ENCODE results near the gene LMX1A.

The LMX1A gene

GRCh38 chr1:165207853-165208515 lies 148.5 kb downstream of the LMX1A start:
- TF ChIP-seq GLIS3 (CRISPR knock-in tag; IDR thresholded peaks at IDR 0.05) (no peak), SNAI2 (CRISPR knock-in tag; IDR thresholded peaks at IDR 0.05) (no peak), ZNF8 (CRISPR knock-in tag; IDR thresholded peaks at IDR 0.05) (no peak), ZFP3 (CRISPR knock-in tag; IDR thresholded peaks at IDR 0.05) (no peak), TSHZ2 (CRISPR knock-in tag; IDR thresholded peaks at IDR 0.05) (no peak), RARB (CRISPR knock-in tag; IDR thresholded peaks at IDR 0.05) (no peak), TOX (CRISPR knock-in tag; IDR thresholded peaks at IDR 0.05; ENCODE audit: borderline replicate concordance) (no peak), CSDC2 (CRISPR knock-in tag; IDR thresholded peaks at IDR 0.05) (no peak), TCF4 (CRISPR knock-in tag; IDR thresholded peaks at IDR 0.05; ENCODE audit: borderline replicate concordance) (no peak)
- TF ChIP-seq, protein P1, sequence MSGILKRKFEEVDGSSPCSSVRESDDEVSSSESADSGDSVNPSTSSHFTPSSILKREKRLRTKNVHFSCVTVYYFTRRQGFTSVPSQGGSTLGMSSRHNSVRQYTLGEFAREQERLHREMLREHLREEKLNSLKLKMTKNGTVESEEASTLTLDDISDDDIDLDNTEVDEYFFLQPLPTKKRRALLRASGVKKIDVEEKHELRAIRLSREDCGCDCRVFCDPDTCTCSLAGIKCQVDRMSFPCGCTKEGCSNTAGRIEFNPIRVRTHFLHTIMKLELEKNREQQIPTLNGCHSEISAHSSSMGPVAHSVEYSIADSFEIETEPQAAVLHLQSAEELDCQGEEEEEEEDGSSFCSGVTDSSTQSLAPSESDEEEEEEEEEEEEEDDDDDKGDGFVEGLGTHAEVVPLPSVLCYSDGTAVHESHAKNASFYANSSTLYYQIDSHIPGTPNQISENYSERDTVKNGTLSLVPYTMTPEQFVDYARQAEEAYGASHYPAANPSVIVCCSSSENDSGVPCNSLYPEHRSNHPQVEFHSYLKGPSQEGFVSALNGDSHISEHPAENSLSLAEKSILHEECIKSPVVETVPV (CRISPR knock-in tag; IDR thresholded peaks at IDR 0.05) = no peak

GRCh38 chr1:165205145-165205544 lies 151.4 kb downstream of the LMX1A start:
- ATAC-seq = no peak
- TF ChIP-seq, protein P2, sequence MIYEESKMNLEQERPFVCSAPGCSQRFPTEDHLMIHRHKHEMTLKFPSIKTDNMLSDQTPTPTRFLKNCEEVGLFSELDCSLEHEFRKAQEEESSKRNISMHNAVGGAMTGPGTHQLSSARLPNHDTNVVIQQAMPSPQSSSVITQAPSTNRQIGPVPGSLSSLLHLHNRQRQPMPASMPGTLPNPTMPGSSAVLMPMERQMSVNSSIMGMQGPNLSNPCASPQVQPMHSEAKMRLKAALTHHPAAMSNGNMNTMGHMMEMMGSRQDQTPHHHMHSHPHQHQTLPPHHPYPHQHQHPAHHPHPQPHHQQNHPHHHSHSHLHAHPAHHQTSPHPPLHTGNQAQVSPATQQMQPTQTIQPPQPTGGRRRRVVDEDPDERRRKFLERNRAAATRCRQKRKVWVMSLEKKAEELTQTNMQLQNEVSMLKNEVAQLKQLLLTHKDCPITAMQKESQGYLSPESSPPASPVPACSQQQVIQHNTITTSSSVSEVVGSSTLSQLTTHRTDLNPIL (CRISPR knock-in tag; IDR thresholded peaks at IDR 0.05; ENCODE audit: low read depth) = no peak
- no peak for TF ChIP-seq GLIS3 (CRISPR knock-in tag; IDR thresholded peaks at IDR 0.05)
- no peak for TF ChIP-seq ZC3H10 (CRISPR knock-in tag; IDR thresholded peaks at IDR 0.05)
- no peak for TF ChIP-seq ESRRG (CRISPR knock-in tag; IDR thresholded peaks at IDR 0.05)
- TF ChIP-seq ZFP30 (CRISPR knock-in tag; IDR thresholded peaks at IDR 0.05) = no peak
- TF ChIP-seq, protein P1 (CRISPR knock-in tag; IDR thresholded peaks at IDR 0.05) = no peak
- TF ChIP-seq PPARA (CRISPR knock-in tag; IDR thresholded peaks at IDR 0.05; ENCODE audit: borderline replicate concordance) = no peak
- no peak for TF ChIP-seq ARNTL (CRISPR knock-in tag; IDR thresholded peaks at IDR 0.05; ENCODE audit: borderline replicate concordance, low read depth)
- TF ChIP-seq, protein P3, sequence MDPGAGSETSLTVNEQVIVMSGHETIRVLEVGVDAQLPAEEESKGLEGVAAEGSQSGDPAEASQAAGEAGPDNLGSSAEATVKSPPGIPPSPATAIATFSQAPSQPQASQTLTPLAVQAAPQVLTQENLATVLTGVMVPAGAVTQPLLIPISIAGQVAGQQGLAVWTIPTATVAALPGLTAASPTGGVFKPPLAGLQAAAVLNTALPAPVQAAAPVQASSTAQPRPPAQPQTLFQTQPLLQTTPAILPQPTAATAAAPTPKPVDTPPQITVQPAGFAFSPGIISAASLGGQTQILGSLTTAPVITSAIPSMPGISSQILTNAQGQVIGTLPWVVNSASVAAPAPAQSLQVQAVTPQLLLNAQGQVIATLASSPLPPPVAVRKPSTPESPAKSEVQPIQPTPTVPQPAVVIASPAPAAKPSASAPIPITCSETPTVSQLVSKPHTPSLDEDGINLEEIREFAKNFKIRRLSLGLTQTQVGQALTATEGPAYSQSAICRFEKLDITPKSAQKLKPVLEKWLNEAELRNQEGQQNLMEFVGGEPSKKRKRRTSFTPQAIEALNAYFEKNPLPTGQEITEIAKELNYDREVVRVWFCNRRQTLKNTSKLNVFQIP (CRISPR knock-in tag; IDR thresholded peaks at IDR 0.05; ENCODE audit: borderline replicate concordance, low read depth) = no peak
- TF ChIP-seq ISL1 (CRISPR knock-in tag; IDR thresholded peaks at IDR 0.05) = no peak
- TF ChIP-seq TCF4 (CRISPR knock-in tag; IDR thresholded peaks at IDR 0.05; ENCODE audit: borderline replicate concordance) = no peak

More at GRCh38 chr1:165207853-165208515, 148.5 kb downstream of the LMX1A start:
- no peak for ATAC-seq

- TF ChIP-seq ZNF565 (CRISPR knock-in tag; conservative IDR thresholded peaks at IDR 0.05; ENCODE audit: low read depth) (no peak), SNAI2 (CRISPR knock-in tag; IDR thresholded peaks at IDR 0.05) (no peak), ZNF8 (CRISPR knock-in tag; IDR thresholded peaks at IDR 0.05) (no peak), TSHZ2 (CRISPR knock-in tag; IDR thresholded peaks at IDR 0.05) (no peak)
- no peak for ATAC-seq
Observed at GRCh38 chr1:165204548-165204947, 152.0 kb downstream of the LMX1A start.
